HepG2 (cell line): ENCODE data around the gene ATP6V0D1. TPM values are rescaled to one million over a fixed set of nuclear protein-coding genes. Genes with fewer than 3 reads are reported as not detected.

Source experiments
- ATAC-seq: fragments of 200-7000 bp; cut with Tn5 transposase; 3 replicates; pipeline ENCODE4 v1.9.1; 2020; ENCODE audit warnings: mild to moderate bottlenecking, moderate library complexity
- BruUV-seq: library from RNA; stranded (reverse); fragments of 400-500 nt; replicated peaks from 2 replicates; lab custom pipeline; 2021; lab: Mats Ljungman, UMichigan
- CTCF ChIA-PET: fragments of 300-600 bp; formaldehyde crosslinking; extraction: SDS; loops from one replicate; lab custom pipeline; 2021; ENCODE audit warnings: low total read pairs, inconsistent platforms, low intra/inter-chr PET ratio; lab: Yijun Ruan, JAX
- POLR2A ChIA-PET: fragments of 350-600 bp; sonication (Branson Sonifier 250); formaldehyde crosslinking; loops from one replicate; lab custom pipeline; 2020; ENCODE audit warnings: antibody characterized with exemption, inconsistent platforms; lab: Yijun Ruan, JAX
- DNase-seq: peaks from one replicate; pipeline ENCODE4 v3.0.0-alpha.2; 2015; ENCODE audit warnings: low spot score
- FAIRE-seq: peaks from 3 replicates; lab custom pipeline; 2011; peaks lifted over from hg19 to GRCh38; lab: Jason Lieb, UNC
- H2AFZ ChIP-seq: one replicate; pipeline ENCODE4 v1.6.1; 2011; ENCODE audit warnings: low read length, inconsistent platforms
- H3K27ac ChIP-seq: fragments of 300-600 bp; 3 replicates; pipeline ENCODE4 v1.8.0; 2011; ENCODE audit warnings: mixed run types, mild to moderate bottlenecking, mixed read lengths, low read length, inconsistent platforms; ENCODE audit not compliant: insufficient read depth; ENCODE audit errors: extremely low read length
- H3K27me3 ChIP-seq, 2 experiments: fragments of 200-600 bp in 1 of 2; 2 replicates in 1 of 2; 3 replicates in 1 of 2; pipeline versions ENCODE4 v1.6.0 to v1.8.0; 2011; ENCODE audit warnings: low read length in 2 of 2, mild to moderate bottlenecking in 2 of 2, moderate library complexity in 2 of 2, inconsistent platforms in 1 of 2; ENCODE audit not compliant: insufficient read depth in 2 of 2, control insufficient read depth in 1 of 2
- H3K36me3 ChIP-seq, 2 experiments: fragments of 200-600 bp in 1 of 2; replicated peaks in 1 of 2; 2 replicates in 1 of 2; 3 replicates in 1 of 2; pipeline versions ENCODE4 v1.5.1 to v1.8.0; 2011; ENCODE audit warnings: low read length in 2 of 2, inconsistent platforms in 1 of 2; ENCODE audit not compliant: insufficient read depth in 2 of 2, control insufficient read depth in 1 of 2
- H3K4me1 ChIP-seq: 2 replicates; pipeline ENCODE4 v1.5.1; 2012; ENCODE audit warnings: low read length, inconsistent platforms; ENCODE audit not compliant: insufficient read depth
- H3K4me2 ChIP-seq: 2 replicates; pipeline ENCODE4 v1.6.0; 2011; ENCODE audit warnings: low read depth, low read length, inconsistent platforms
- H3K4me3 ChIP-seq, 3 experiments: fragments of 200-600 bp in 1 of 3; sonication (generic), shearing (Covaris generic) in 1 of 3; replicated peaks in 1 of 3; 2 replicates each; pipeline ENCODE4 v1.5.1; 2011 to 2016; ENCODE audit warnings: low read length in 3 of 3, inconsistent platforms in 2 of 3, low read depth in 2 of 3, mild to moderate bottlenecking in 2 of 3, control low read depth in 1 of 3, mixed read lengths in 1 of 3; ENCODE audit not compliant: insufficient read depth in 1 of 3
- H3K79me2 ChIP-seq: one replicate; pipeline ENCODE4 v1.6.1; 2011; ENCODE audit warnings: low read length, inconsistent platforms; ENCODE audit not compliant: insufficient read depth
- H3K9ac ChIP-seq: 2 replicates; pipeline ENCODE4 v1.6.0; 2011; ENCODE audit warnings: mild to moderate bottlenecking, low read depth, low read length, inconsistent platforms; ENCODE audit not compliant: insufficient read depth
- H3K9me3 ChIP-seq: 2 replicates; pipeline ENCODE4 v1.5.1; 2012; ENCODE audit warnings: mild to moderate bottlenecking, low read length
- H4K20me1 ChIP-seq: 2 replicates; pipeline ENCODE4 v1.6.0; 2011; ENCODE audit warnings: inconsistent platforms, mild to moderate bottlenecking, low read length, moderate library complexity; ENCODE audit not compliant: insufficient read depth
- CCAR2 ChIP-seq: fragments of 200-400 bp; formaldehyde crosslinking; optimal IDR thresholded peaks from 2 replicates; pipeline ENCODE3; 2018; ENCODE audit warnings: low read depth, mild to moderate bottlenecking, low read length, moderate library complexity
- ELF3 ChIP-seq: IDR thresholded peaks from 2 replicates; pipeline ENCODE4 v1.6.1; 2016; ENCODE audit warnings: missing genetic modification reagents, missing compliant biosample characterization
- HDAC1 ChIP-seq: sonication (generic); formaldehyde crosslinking; IDR thresholded peaks from 2 replicates; pipeline ENCODE4 v1.5.1; 2020; ENCODE audit warnings: mild to moderate bottlenecking, missing genetic modification reagents
- MAZ ChIP-seq, 2 experiments: sonication (generic) in 1 of 2; formaldehyde crosslinking in 1 of 2; IDR thresholded peaks; 2 replicates each; pipeline versions ENCODE4 v1.5.0 to v1.6.1; 2012 to 2020; ENCODE audit warnings: low read depth in 2 of 2, mild to moderate bottlenecking in 2 of 2, borderline replicate concordance in 1 of 2, improper control_type of control experiment in 1 of 2, low read length in 1 of 2, missing genetic modification reagents in 1 of 2, moderate library complexity in 1 of 2
- MYC ChIP-seq: sonication (generic); formaldehyde crosslinking; IDR thresholded peaks from 2 replicates; pipeline ENCODE4 v1.9.0; 2021; ENCODE audit warnings: missing genetic modification reagents, borderline replicate concordance
- PHF20 ChIP-seq: sonication (generic); formaldehyde crosslinking; IDR thresholded peaks from 2 replicates; pipeline ENCODE4 v1.5.0; 2020; ENCODE audit warnings: mild to moderate bottlenecking, missing genetic modification reagents
- RAD21 ChIP-seq: fragments of 450-650 bp; formaldehyde crosslinking; IDR thresholded peaks from 2 replicates; pipeline ENCODE4 v1.5.0; 2020; ENCODE audit warnings: mild to moderate bottlenecking
- REPIN1 ChIP-seq: sonication (generic); formaldehyde crosslinking; IDR thresholded peaks from 2 replicates; pipeline ENCODE4 v1.8.0; 2022; ENCODE audit warnings: missing genetic modification reagents, low read depth, mild to moderate bottlenecking, borderline replicate concordance
- SKI ChIP-seq: fragments of 450-650 bp; IDR thresholded peaks from one replicate; pipeline ENCODE4 v1.6.1; 2018; ENCODE audit warnings: mild to moderate bottlenecking; ENCODE audit not compliant: partially characterized antibody
- ZBTB7B ChIP-seq: sonication (generic); formaldehyde crosslinking; IDR thresholded peaks from 2 replicates; pipeline ENCODE4 v1.4.0; 2020; ENCODE audit warnings: missing genetic modification reagents
- ZFP91 ChIP-seq: sonication (generic); formaldehyde crosslinking; IDR thresholded peaks from 2 replicates; pipeline ENCODE4 v1.9.0; 2022; ENCODE audit warnings: missing genetic modification reagents, mild to moderate bottlenecking, borderline replicate concordance
- ZNF354B ChIP-seq: sonication (generic); formaldehyde crosslinking; IDR thresholded peaks from 2 replicates; pipeline ENCODE4 v1.8.0; 2022; ENCODE audit warnings: mild to moderate bottlenecking, missing genetic modification reagents
- ZNF564 ChIP-seq: sonication (generic); formaldehyde crosslinking; IDR thresholded peaks from 2 replicates; pipeline ENCODE4 v1.8.1; 2023; ENCODE audit warnings: mild to moderate bottlenecking, missing genetic modification reagents
- WGBS: methylation state at CpG from one replicate; pipeline ENCODE4 v1.1.6; 2017; ENCODE audit warnings: low lambda C conversion rate; 5-methylcytosine and 5-hydroxymethylcytosine counted together
- in situ Hi-C: cut with HindIII; loops from 2 replicates; pipeline ENCODE4 v1.10.0; 2017; ENCODE audit warnings: low pct_unique_long_range_greater_than_20kb; ENCODE audit not compliant: extremely low pct_ligation_motif_present
- intact Hi-C: fragments of 100-400 bp; cut with micrococcal nuclease; formaldehyde crosslinking; loops from one replicate; pipeline ENCODE4 v1.10.0; 2022; ENCODE audit not compliant: unreplicated experiment
- polyA plus RNA-seq, 8 experiments: library from polyadenylated mRNA; depleted of rRNA in 3 of 8; stranded (reverse) in 7 of 8; unstranded in 1 of 8; fragments of >200 nt; fragmentation: Illumina TruSeq in 4 of 8; extraction: Trizol in 4 of 8; gene quantifications; 2 replicates each; pipeline versions ENCODE4 v1.2.1 to v1.2.3, GENCODE V29; 2011 to 2016; ENCODE audit warnings: low read depth in 4 of 8, missing spikeins in 1 of 8, mixed read lengths in 1 of 8; ENCODE audit not compliant: insufficient read depth in 1 of 8
- total RNA-seq, 5 experiments: library from RNA; depleted of rRNA; stranded (reverse); fragments of >200 nt; fragmentation: Illumina TruSeq; extraction: Trizol; gene quantifications; 2 replicates each; pipeline ENCODE4 v1.2.3, GENCODE V29; 2016; ENCODE audit warnings: low read depth in 1 of 5
- TF ChIP-seq, protein P1 (sequence below): sonication (generic); formaldehyde crosslinking; IDR thresholded peaks from 2 replicates; pipeline ENCODE4 v1.5.0; 2020; ENCODE audit warnings: mild to moderate bottlenecking, missing genetic modification reagents, moderate library complexity
- TF ChIP-seq, protein P2 (sequence below): sonication (generic); formaldehyde crosslinking; IDR thresholded peaks from 2 replicates; pipeline ENCODE4 v1.5.1; 2020; ENCODE audit warnings: mild to moderate bottlenecking, missing genetic modification reagents, moderate library complexity

Gene ATP6V0D1
- total and polyA plus RNA-seq, 2 of the 13 experiments (the other 11 are each of a cell fraction or from before 2014, with no cell fraction given): 51.1 to 61.3 TPM

DNA sequence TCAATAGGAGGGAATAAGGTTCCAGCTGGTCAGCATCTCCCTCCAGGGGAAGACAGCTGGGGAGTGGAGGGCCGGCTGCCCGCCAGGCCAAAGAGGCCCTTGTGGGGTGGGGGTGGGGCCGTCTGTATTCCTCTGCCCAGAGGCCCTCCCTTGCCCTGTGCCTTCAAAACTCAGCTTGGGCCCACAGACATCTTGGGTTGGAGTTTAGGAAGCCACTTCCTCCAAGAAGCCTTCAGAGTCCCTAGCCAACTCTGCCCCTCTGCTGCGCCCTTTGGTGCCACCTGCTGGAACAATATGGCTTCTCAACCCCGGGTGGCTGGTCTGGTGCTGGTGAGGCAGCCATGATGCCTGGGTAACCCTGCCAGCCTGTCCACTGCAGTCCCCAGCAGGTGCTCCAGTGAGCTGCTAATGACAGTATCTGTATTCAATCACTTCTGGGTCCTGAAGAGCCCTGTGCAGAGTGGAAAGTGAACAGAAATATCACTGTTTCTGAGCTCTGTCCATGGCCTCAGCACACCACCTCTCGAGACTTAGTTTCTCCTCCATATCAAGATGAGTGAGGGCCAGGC, 33.4 kb downstream of the ATP6V0D1 start:
- Histone ChIP-seq H3K9me3 (no peaks in the 10 kb centered on the region), H3K9ac (peak overlapping the region; percentile 66), H3K4me1 (peaks cover 67% of the 10 kb centered on the region), H3K27me3 (no peaks in the 10 kb centered on the region), H3K27ac (peak overlapping the region; percentile 88), H2AFZ (no peak overlapping the region), H3K79me2 (no peaks in the 10 kb centered on the region), H4K20me1 (no peaks in the 10 kb centered on the region), H3K36me3 (peaks cover 14% of the 10 kb centered on the region in 2 experiments; a peak in 4 of 5 replicates), H3K4me3 (no peak overlapping the region), H3K4me2 (0 out of 2 replicates have a peak overlapping the region, but pooled peaks have one; percentile 87)
- DNase-seq (peak; percentile 49), ATAC-seq (peak; percentile 2; the same call in 1 of the 3 replicates), FAIRE-seq (peak; percentile 23)
- intact Hi-C loops (loop anchor here (2.0 kb wide), 1 partner anchor 17 kb away; no protein-coding TSS in a partner anchor), in situ Hi-C loops (no loop called here)
- WGBS: 74% methylated on average over 5 of the region's 6 CpGs
- CTCF ChIA-PET: interaction anchor here (3.1 to 3.4 kb wide), 2 partner anchors 18 to 19 kb away, joined by 9 to 56 read pairs; no protein-coding TSS in a partner anchor
- no TSS peak for BruUV-seq
- POLR2A ChIA-PET: interaction anchor here (2.8 to 6.7 kb wide), 4 partner anchors 9 to 33 kb away, joined by 10 to 182 read pairs (median 27); partner anchors contain the start of genes ATP6V0D1 and HSD11B2
- TF ChIP-seq PHF20 (CRISPR knock-in tag) (0 out of 2 replicates have a peak, but pooled peaks have one; percentile 27), ZBTB7B (peak; percentile 47; the same call in 1 of the 2 replicates), ZNF564 (CRISPR knock-in tag) (0 out of 2 replicates have a peak, but pooled peaks have one; percentile 9), MYC (CRISPR knock-in tag) (0 out of 2 replicates have a peak, but pooled peaks have one; percentile 15), HDAC1 (0 out of 2 replicates have a peak, but pooled peaks have one; percentile 8), MAZ (IDR thresholded peaks at IDR 0.05; ENCODE audit: borderline replicate concordance, low read depth, low read length) (0 out of 2 replicates have a peak, but pooled peaks have one; percentile 12), MAZ (CRISPR knock-in tag; IDR thresholded peaks at IDR 0.05; ENCODE audit: low read depth) (no peak), RAD21 (peak; percentile 76), ZFP91 (CRISPR knock-in tag) (0 out of 2 replicates have a peak, but pooled peaks have one; percentile 10), CCAR2 (no peak), REPIN1 (0 out of 2 replicates have a peak, but pooled peaks have one; percentile 63), ZNF354B (CRISPR knock-in tag) (0 out of 2 replicates have a peak, but pooled peaks have one; percentile 52), ELF3 (CRISPR knock-in tag) (0 out of 2 replicates have a peak, but pooled peaks have one; percentile 11), SKI (peak; percentile 26)
- TF ChIP-seq, protein P1, sequence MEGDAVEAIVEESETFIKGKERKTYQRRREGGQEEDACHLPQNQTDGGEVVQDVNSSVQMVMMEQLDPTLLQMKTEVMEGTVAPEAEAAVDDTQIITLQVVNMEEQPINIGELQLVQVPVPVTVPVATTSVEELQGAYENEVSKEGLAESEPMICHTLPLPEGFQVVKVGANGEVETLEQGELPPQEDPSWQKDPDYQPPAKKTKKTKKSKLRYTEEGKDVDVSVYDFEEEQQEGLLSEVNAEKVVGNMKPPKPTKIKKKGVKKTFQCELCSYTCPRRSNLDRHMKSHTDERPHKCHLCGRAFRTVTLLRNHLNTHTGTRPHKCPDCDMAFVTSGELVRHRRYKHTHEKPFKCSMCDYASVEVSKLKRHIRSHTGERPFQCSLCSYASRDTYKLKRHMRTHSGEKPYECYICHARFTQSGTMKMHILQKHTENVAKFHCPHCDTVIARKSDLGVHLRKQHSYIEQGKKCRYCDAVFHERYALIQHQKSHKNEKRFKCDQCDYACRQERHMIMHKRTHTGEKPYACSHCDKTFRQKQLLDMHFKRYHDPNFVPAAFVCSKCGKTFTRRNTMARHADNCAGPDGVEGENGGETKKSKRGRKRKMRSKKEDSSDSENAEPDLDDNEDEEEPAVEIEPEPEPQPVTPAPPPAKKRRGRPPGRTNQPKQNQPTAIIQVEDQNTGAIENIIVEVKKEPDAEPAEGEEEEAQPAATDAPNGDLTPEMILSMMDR: peak; percentile 93
- TF ChIP-seq, protein P2, sequence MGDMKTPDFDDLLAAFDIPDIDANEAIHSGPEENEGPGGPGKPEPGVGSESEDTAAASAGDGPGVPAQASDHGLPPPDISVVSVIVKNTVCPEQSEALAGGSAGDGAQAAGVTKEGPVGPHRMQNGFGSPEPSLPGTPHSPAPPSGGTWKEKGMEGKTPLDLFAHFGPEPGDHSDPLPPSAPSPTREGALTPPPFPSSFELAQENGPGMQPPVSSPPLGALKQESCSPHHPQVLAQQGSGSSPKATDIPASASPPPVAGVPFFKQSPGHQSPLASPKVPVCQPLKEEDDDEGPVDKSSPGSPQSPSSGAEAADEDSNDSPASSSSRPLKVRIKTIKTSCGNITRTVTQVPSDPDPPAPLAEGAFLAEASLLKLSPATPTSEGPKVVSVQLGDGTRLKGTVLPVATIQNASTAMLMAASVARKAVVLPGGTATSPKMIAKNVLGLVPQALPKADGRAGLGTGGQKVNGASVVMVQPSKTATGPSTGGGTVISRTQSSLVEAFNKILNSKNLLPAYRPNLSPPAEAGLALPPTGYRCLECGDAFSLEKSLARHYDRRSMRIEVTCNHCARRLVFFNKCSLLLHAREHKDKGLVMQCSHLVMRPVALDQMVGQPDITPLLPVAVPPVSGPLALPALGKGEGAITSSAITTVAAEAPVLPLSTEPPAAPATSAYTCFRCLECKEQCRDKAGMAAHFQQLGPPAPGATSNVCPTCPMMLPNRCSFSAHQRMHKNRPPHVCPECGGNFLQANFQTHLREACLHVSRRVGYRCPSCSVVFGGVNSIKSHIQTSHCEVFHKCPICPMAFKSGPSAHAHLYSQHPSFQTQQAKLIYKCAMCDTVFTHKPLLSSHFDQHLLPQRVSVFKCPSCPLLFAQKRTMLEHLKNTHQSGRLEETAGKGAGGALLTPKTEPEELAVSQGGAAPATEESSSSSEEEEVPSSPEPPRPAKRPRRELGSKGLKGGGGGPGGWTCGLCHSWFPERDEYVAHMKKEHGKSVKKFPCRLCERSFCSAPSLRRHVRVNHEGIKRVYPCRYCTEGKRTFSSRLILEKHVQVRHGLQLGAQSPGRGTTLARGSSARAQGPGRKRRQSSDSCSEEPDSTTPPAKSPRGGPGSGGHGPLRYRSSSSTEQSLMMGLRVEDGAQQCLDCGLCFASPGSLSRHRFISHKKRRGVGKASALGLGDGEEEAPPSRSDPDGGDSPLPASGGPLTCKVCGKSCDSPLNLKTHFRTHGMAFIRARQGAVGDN (CRISPR knock-in tag): peak; percentile 51
